Keratinocyte (primary cell): ENCODE data around the gene THBS2. TPM values are rescaled to one million over a fixed set of nuclear protein-coding genes. Genes with fewer than 3 reads are reported as not detected.
A peak's percentile ranks its signal among the peaks of the same experiment; 100 is the strongest.
"Not testable (repeated sequence)": the region's sequence is repeated elsewhere in the genome, so short reads cannot be mapped to it uniquely, and the experiment has no call there.

Experiments
- DNase-seq: peaks from one replicate; pipeline ENCODE4 v3.0.0-alpha.2; 2011; ENCODE audit warnings: low read depth, missing footprints, low spot score
- FAIRE-seq: peaks from 2 replicates; lab custom pipeline; 2011; peaks lifted over from hg19 to GRCh38; lab: Jason Lieb, UNC
- H2AFZ ChIP-seq: 2 replicates; pipeline ENCODE4 v1.6.0; 2012; ENCODE audit warnings: low read length, control low read depth, inconsistent platforms; ENCODE audit not compliant: control insufficient read depth
- H3K27ac ChIP-seq: 2 replicates; pipeline ENCODE4 v1.5.1; 2011; ENCODE audit warnings: low read length; ENCODE audit not compliant: control insufficient read depth, insufficient read depth
- H3K27me3 ChIP-seq: 3 replicates; pipeline ENCODE4 v1.6.0; 2011; ENCODE audit warnings: low read length; ENCODE audit not compliant: control insufficient read depth, insufficient read depth; ENCODE audit errors: extremely low read depth
- H3K36me3 ChIP-seq, 2 experiments: 2 replicates in 1 of 2; 3 replicates in 1 of 2; pipeline ENCODE4 v1.5.1; 2011; ENCODE audit warnings: low read length in 2 of 2, mild to moderate bottlenecking in 1 of 2; ENCODE audit not compliant: control insufficient read depth in 2 of 2, insufficient read depth in 2 of 2; ENCODE audit errors: extremely low read depth in 1 of 2
- H3K4me1 ChIP-seq: 3 replicates; pipeline ENCODE4 v1.5.1; 2011; ENCODE audit warnings: low read length; ENCODE audit not compliant: control insufficient read depth, insufficient read depth; ENCODE audit errors: extremely low read depth
- H3K4me2 ChIP-seq: 3 replicates; pipeline ENCODE4 v1.6.0; 2011; ENCODE audit warnings: low read depth, low read length; ENCODE audit not compliant: control insufficient read depth, insufficient read depth; ENCODE audit errors: extremely low read depth
- H3K4me3 ChIP-seq, 3 experiments: fragments of 200-600 bp in 1 of 3; sonication (generic) in 1 of 3; 2 replicates in 2 of 3; 3 replicates in 1 of 3; pipeline ENCODE4 v1.5.1; 2011 to 2016; ENCODE audit warnings: low read length in 3 of 3, mild to moderate bottlenecking in 3 of 3, control low read depth in 2 of 3, inconsistent platforms in 1 of 3, low read depth in 1 of 3, mixed read lengths in 1 of 3, mixed run types in 1 of 3, moderate library complexity in 1 of 3; ENCODE audit not compliant: control insufficient read depth in 2 of 3, insufficient read depth in 2 of 3; ENCODE audit errors: extremely low read depth in 1 of 3
- H3K79me2 ChIP-seq: 2 replicates; pipeline ENCODE4 v1.6.0; 2012; ENCODE audit warnings: low read length; ENCODE audit not compliant: control insufficient read depth, insufficient read depth
- H3K9ac ChIP-seq: 3 replicates; pipeline ENCODE4 v1.6.0; 2011; ENCODE audit warnings: low read length; ENCODE audit not compliant: control insufficient read depth, insufficient read depth; ENCODE audit errors: extremely low read depth
- H3K9me1 ChIP-seq: 3 replicates; pipeline ENCODE4 v1.6.0; 2011; ENCODE audit warnings: low read length; ENCODE audit not compliant: control insufficient read depth, insufficient read depth; ENCODE audit errors: extremely low read depth
- H3K9me3 ChIP-seq: 2 replicates; pipeline ENCODE4 v1.5.1; 2012; ENCODE audit warnings: low read depth, low read length; ENCODE audit not compliant: control insufficient read depth
- H4K20me1 ChIP-seq: 3 replicates; pipeline ENCODE4 v1.6.0; 2011; ENCODE audit warnings: low read length; ENCODE audit not compliant: control insufficient read depth, insufficient read depth; ENCODE audit errors: extremely low read depth
- CTCF ChIP-seq, 3 experiments: IDR thresholded peaks in 1 of 3; conservative IDR thresholded peaks in 1 of 3; optimal IDR thresholded peaks in 1 of 3; 2 replicates in 2 of 3; 3 replicates in 1 of 3; pipeline versions ENCODE3 to v1.5.1; 2011; ENCODE audit warnings: low read length in 3 of 3, mild to moderate bottlenecking in 3 of 3, moderate library complexity in 2 of 3, control low read depth in 1 of 3, inconsistent platforms in 1 of 3; ENCODE audit not compliant: insufficient read depth in 2 of 3; ENCODE audit errors: extremely low read depth in 1 of 3
- EZH2 ChIP-seq: IDR thresholded peaks from one replicate; pipeline ENCODE4 v1.6.1; 2012; ENCODE audit warnings: inconsistent platforms, mild to moderate bottlenecking, low read length, moderate library complexity
- dilution Hi-C: fragments of 300-500 bp; cut with MboI; formaldehyde crosslinking; loops from one replicate; pipeline ENCODE4 v1.7.0; 2020; ENCODE audit warnings: low sequenced_read_pairs; ENCODE audit not compliant: extremely low pct_ligation_motif_present
- polyA plus RNA-seq, 5 experiments: library from polyadenylated mRNA; depleted of rRNA in 3 of 5; stranded (reverse) in 3 of 5; stranded (forward) in 1 of 5; unstranded in 1 of 5; fragments of >200 nt; gene quantifications; 1 replicate in 1 of 5; 2 replicates in 3 of 5; 3 replicates in 1 of 5; pipeline versions ENCODE4 v1.2.1 to v1.2.3, GENCODE V29; 2011 to 2012; ENCODE audit warnings: missing spikeins in 2 of 5, low read depth in 1 of 5, low replicate concordance in 1 of 5

Gene THBS2
- polyA plus RNA-seq, 1 donor (not counting 4 experiments of a cell fraction or from before 2014, with no cell fraction given) = 533 TPM

- Histone ChIP-seq H3K36me3 (no peaks in the 10 kb centered on the region), H4K20me1 (no peaks in the 10 kb centered on the region), H3K9me1 (no peaks in the 10 kb centered on the region), H3K4me2 (no peak overlapping the region), H3K79me2 (no peaks in the 10 kb centered on the region), H3K27me3 (no peaks in the 10 kb centered on the region), H3K9me3 (no peaks in the 10 kb centered on the region), H3K4me1 (peaks cover 38% of the 10 kb centered on the region), H3K27ac (no peak overlapping the region), H3K9ac (no peak overlapping the region), H3K4me3 (no peak overlapping the region), H2AFZ (no peak overlapping the region)
- no peak for TF ChIP-seq EZH2
- no peak for TF ChIP-seq CTCF (optimal IDR thresholded peaks at IDR 0.05 in 1 of 3, IDR thresholded peaks at IDR 0.05 in 1 of 3, conservative IDR thresholded peaks at IDR 0.05 in 1 of 3; ENCODE audit: extremely low read depth in 1 of 3, insufficient read depth in 2 of 3, low read length in 3 of 3)
- dilution Hi-C loops = no loop called here
- FAIRE-seq = peak; percentile 23
- DNase-seq = no peak
Observed at GRCh38 chr6:169271877-169272216, 18.2 kb upstream of the THBS2 start.

GRCh38 chr6:169271158-169271876, 17.7 kb upstream of the THBS2 start:
- no peaks in the 10 kb centered on the region for H4K20me1 ChIP-seq
- FAIRE-seq (peak; percentile 90), DNase-seq (no peak)
- H3K9me3 ChIP-seq = no peaks in the 10 kb centered on the region
- H3K4me1 ChIP-seq = peaks cover 38% of the 10 kb centered on the region
- peak overlapping the region; percentile 73 for H3K4me2 ChIP-seq
- dilution Hi-C loops = no loop called here
- peak overlapping the region; percentile 34 for H3K9ac ChIP-seq
- H2AFZ ChIP-seq = peak overlapping the region; percentile 60
- H3K9me1 ChIP-seq = no peaks in the 10 kb centered on the region
- H3K4me3 ChIP-seq = peak overlapping the region in 2 of 3 experiments; percentile 14 to 16
- TF ChIP-seq EZH2 = no peak
- TF ChIP-seq CTCF (optimal IDR thresholded peaks at IDR 0.05 in 1 of 3, IDR thresholded peaks at IDR 0.05 in 1 of 3, conservative IDR thresholded peaks at IDR 0.05 in 1 of 3; ENCODE audit: extremely low read depth in 1 of 3, insufficient read depth in 2 of 3, low read length in 3 of 3) = peak in 1 of 3 experiments; percentile 7
- H3K27ac ChIP-seq = peak overlapping the region; percentile 34
- H3K27me3 ChIP-seq = no peaks in the 10 kb centered on the region
- H3K36me3 ChIP-seq = no peaks in the 10 kb centered on the region
- no peaks in the 10 kb centered on the region for H3K79me2 ChIP-seq

GRCh38 chr6:169270077-169270380, 16.4 kb upstream of the THBS2 start:
- H3K9me3 ChIP-seq, H2AFZ ChIP-seq: not testable (repeated sequence)

More at GRCh38 chr6:169270077-169270380, 16.4 kb upstream of the THBS2 start:
- H3K36me3 ChIP-seq, FAIRE-seq, H3K4me3 ChIP-seq, DNase-seq, H3K27me3 ChIP-seq, H3K9ac ChIP-seq, H3K79me2 ChIP-seq, H4K20me1 ChIP-seq, H3K9me1 ChIP-seq, dilution Hi-C loops: not testable (repeated sequence)
- peak overlapping the region; percentile 86 for H3K27ac ChIP-seq
- H3K4me1 ChIP-seq = peaks cover 37% of the 10 kb centered on the region
- H3K4me2 ChIP-seq = peak overlapping the region; percentile 73
